Hepatic stellate cell (primary cell): ENCODE measurements around the gene JPH3.
A peak's percentile ranks its signal among the peaks of the same experiment; 100 is the strongest.

Source experiments
- DNase-seq: peaks from one replicate; pipeline ENCODE4 v3.0.0; 2011; ENCODE audit warnings: low spot score

JPH3 gene

DNA sequence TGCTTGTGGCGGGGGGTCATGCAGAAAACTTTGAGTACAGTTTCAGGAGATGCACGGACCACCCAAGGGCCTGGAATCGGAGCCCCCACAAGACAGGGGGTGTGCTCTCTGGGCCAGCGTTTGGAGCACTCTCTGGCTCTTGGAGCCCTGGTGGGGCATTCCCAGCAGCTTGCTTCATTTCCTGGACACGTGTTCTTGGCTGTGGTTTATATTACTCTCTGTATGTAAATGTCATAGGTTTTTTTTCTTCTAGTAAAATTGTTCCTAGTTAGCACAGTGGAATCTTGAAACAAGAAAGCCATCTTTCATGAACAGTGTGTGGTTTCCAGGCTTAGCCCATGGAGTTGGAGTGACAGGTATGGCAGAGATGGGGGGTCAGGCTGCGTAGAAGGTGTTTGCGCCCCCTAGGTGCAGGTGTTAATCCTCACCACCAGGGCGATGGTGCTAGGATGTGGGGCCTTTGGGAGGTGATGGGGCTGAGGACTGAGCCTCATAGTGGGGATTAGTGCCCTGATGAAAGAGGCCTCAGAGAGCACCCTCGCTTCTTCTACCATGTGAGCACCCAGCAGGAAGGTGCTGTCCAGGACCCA lies 79.8 kb downstream of the JPH3 start:
- peak; percentile 91 for DNase-seq

DNA sequence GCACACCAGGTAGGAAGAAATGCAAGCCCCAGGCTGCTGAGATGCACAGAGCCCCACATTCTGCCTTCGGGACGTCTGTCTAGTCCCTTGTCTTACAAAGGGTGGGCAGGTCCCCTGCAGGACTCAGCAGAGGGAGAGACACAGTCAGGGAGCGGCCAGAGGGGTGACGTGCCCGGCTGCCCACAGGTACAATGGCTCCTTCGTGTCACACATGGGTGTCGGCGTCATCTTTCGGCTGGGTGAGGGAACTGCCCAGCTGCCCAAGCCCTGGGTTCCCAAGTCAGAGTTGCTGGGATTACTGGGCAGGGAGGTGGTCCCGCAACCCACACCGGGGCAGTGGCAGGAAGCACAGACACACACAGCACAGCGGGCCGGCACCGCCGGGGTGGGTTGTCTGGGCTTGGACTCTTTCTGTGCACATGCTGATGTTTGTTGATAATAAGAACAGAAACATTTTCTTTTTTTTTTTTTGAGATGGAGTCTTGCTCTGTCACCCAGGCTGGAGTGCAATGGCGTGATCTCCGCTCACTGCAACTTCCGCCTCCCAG lies 80.6 kb downstream of the JPH3 start:
- DNase-seq: no peak

DNA sequence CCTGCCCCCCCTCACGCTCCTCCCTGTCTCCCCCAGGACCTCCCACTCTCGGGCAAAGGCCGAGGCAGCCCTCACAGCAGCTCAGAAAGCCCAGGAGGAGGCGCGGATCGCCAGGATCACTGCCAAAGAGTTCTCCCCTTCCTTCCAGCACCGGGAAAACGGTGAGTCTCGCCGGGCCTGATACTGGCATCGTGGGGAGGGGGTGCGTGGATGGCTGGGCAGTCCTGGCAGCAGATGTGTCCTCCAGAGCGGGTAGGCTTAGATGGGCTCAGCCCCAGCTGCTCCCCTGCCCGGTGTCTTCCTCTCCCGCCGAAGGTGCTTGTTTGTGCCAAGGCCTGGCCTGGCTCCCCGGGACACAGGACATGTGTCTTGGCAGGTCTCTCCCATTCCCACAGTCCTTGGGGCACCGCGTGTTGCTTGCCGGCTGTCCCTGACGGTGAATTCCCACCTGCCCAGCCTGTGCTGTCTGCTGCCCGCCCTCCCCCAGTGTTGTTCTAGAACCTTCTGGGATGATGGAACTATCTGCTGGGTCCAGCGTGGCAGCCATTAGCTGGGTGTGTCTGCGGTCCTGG lies 81.9 kb downstream of the JPH3 start:
- DNase-seq: no peak

GRCh38 chr16:87684711-87685404 lies 82.5 kb downstream of the JPH3 start:
- DNase-seq: no peak

DNA sequence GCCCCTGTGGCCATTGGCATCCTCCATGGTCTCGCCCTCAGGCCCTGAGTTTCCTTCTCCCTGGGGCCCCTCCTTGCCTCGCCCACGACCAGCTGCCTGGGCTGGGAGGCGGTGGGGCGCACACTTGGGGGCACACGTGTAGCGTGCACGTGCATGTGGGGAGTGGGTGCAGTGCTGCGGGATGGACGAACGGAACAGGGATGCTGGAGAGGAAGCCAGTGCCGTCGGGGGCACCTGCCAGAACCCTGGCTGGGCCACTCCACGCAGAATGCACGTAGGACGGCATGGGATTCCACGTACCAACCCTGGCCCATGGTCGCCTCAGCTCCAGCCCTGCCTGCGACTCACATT lies 83.1 kb downstream of the JPH3 start:
- DNase-seq: no peak

GRCh38 chr16:87685766-87686165 lies 83.5 kb downstream of the JPH3 start:
- no peak for DNase-seq

DNA sequence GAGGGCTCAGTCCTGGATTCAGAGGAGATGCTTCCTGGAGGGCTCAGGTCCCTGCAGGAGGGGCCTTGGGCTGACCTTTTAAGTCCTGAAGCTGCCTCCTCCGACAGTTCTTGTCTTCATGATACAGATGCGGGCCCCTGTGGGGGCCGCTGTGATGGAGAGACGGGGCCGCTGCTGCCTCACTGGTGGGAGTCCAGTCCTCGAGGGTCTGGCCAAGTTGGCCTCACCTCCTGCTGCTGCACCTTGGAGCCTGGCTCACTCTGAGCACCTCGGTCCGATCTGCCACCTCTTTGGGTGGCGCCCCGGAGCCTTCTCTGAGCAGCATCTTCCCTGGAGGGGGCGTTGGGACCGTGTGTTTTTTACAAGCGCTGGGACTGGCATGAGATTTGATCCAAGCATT lies 84.4 kb downstream of the JPH3 start:
- no peak for DNase-seq

DNA sequence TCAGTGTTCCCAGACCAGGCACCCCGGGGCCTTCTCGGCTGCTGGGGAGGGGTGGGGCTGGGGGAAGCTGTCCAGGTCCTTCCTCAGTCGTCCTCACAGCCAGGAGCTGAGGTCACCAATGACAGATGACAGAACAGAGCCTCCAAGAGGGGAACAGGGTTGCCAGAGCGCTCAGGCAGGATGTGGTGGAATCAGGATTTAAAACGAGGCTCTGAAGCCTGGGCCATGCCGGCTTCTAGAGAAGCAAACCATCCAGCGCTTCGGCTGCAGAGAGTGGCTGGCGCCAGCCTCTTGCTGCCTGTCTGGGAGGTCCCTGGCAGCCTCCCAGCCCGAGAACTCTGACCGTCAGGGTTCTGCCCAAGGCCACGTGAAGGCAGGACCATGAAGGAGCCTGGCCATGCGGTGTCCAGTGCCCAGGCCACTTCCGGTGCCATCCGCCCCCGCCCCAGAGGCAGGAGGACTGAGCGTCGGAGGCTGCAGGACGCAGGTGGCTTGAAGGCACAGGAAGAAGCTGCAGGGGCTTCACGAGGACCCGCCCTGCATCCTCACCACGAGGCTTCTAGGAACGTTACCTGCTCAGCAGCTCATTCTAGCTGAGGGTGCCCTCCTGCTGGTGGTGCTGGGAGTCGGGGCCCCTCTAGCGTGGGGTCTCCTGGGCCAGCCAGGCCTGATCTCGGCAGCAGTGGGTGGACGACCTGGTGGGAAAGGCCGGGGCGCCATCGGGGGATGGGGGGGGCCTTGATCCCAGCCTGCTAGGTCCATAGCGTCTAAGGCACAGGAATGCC lies 85.0 kb downstream of the JPH3 start:
- peak; percentile 64 for DNase-seq

DNA sequence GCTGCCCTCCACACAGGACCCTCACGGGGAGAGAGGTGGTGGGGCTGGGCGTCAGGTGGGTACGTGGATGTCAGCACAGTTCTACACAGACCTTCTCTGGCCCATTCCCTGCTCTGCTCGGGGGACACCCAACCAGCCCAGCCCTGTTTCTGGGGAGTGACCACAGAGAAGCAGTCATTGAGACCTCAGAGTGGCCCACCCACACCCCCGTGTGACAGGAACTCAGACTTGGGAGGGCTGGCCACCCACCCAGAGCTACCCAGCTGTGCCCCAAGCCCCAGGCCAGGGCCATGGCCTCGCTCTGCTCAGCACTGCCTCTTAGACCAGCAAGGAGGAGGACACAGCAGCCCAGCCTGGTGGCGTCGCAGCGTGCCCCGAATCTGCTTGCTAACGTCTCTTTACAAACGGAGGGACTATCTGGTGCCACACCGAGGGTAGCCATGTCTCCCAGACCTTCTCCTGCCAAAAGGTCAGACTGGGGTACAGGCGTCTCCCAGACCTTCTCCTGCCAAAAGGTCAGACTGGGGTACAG lies 85.8 kb downstream of the JPH3 start:
- DNase-seq: no peak

GRCh38 chr16:87688876-87689815 lies 86.8 kb downstream of the JPH3 start:
- DNase-seq: no peak

DNA sequence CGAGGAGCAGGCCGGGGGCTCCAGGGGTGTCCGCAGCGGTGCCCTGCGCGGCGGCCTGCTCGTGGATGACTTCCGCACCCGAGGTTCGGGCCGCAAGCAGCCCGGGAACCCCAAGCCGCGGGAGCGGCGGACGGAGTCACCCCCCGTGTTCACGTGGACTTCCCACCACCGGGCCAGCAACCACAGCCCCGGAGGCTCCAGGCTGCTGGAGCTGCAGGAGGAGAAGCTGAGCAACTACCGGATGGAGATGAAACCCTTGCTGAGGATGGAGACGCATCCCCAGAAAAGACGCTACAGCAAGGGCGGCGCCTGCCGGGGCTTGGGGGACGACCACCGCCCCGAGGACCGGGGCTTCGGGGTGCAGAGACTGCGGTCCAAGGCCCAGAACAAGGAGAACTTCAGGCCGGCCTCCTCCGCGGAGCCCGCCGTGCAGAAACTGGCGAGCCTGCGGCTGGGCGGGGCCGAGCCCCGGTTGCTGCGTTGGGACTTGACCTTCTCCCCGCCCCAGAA lies 87.7 kb downstream of the JPH3 start:
- DNase-seq: no peak

GRCh38 chr16:87690911-87691685 lies 88.8 kb downstream of the JPH3 start:
- DNase-seq: no peak

DNA sequence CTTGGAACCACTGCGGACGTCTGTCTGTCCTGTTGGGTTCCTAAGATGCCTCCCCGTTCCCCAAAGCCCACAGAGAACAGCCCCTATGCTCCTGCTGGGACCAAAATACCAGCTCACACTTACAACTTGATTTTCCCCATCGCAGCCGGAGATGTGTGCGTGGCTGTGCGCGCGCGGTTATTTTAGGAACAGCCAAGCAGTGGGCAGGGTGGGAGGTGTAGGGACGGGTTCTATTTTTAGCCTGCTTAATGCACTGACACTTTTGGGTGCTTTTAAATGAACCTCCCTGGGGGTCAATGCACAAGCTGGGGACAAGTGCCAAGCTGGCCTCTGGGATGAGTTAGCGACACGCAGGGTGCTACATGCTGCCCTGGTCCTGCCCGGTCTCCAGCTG lies 89.4 kb downstream of the JPH3 start:
- DNase-seq: no peak

DNA sequence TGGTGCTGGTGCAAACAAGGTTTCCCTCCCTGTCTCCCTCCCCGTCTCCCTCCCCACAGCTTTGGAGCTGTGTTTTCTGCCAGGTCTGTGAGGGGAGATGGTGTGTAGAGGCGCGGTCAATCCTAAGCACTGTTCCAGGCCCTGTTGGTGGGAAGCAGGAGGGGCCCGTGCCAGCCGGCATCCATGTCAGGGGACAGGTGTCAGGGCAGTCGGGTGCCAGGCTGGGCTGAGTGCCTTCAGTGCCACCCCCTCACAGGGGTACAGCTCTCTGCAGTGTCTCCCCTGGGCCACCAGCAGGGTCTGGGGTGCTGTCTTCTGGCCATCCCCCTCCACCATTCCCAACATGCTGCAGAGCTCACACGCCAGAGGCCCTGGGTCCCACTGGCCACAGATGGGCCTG lies 89.9 kb downstream of the JPH3 start:
- no peak for DNase-seq

GRCh38 chr16:87692756-87693155 lies 90.4 kb downstream of the JPH3 start:
- DNase-seq: no peak

DNA sequence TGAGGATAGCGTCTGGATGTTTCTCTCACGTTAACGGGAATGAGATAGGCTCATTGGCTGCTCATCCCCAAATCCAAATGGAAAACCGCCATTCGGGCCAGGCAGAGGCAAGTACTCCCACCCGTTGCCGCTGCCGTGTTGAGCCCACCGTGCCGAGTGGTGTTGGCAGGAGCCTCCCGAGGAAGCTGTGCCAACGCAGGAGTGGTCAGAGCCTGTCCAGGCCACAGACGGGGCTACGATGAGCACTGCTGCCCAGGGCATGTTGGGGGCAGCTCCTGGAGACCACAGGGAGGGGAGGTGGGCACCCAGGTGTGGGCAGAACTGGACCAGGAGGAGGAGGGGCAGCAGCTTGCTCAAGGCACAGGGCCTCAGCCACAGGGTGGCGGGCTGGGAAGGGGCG lies 91.5 kb downstream of the JPH3 start:
- no peak for DNase-seq

- DNase-seq: no peak
These were observed 92.3 kb downstream of the JPH3 start for GRCh38 chr16:87694441-87695125.

- DNase-seq: no peak
These were observed 93.2 kb downstream of the JPH3 start for GRCh38 chr16:87695534-87695933.

GRCh38 chr16:87696726-87697125 lies 94.4 kb downstream of the JPH3 start:
- no peak for DNase-seq

- DNase-seq: no peak
These were observed 94.9 kb downstream of the JPH3 start for GRCh38 chr16:87697256-87697655.
